Urinary bladder (tissue), 4 donors: Measurements from ENCODE around the gene PPP1CA. TPM values are rescaled to one million over a fixed set of nuclear protein-coding genes. Genes with fewer than 3 reads are reported as not detected.

Experiments
- DNase-seq: peaks from one replicate; pipeline ENCODE4 v3.0.0-alpha.2; 2015; ENCODE audit errors: extremely low spot score
- H3K27ac ChIP-seq: one replicate; pipeline ENCODE4 v1.5.1; 2013; ENCODE audit warnings: low read depth, mild to moderate bottlenecking, moderate library complexity
- H3K36me3 ChIP-seq: one replicate; pipeline ENCODE4 v1.6.1; 2013; ENCODE audit warnings: mild to moderate bottlenecking, moderate library complexity; ENCODE audit not compliant: insufficient read depth
- H3K4me1 ChIP-seq: one replicate; pipeline ENCODE4 v1.6.1; 2013; ENCODE audit warnings: mild to moderate bottlenecking, moderate library complexity; ENCODE audit not compliant: insufficient read depth
- H3K4me3 ChIP-seq: one replicate; pipeline ENCODE4 v1.5.1; 2013; ENCODE audit warnings: low read depth, low read length
- WGBS: extraction: QIAGEN DNeasy Blood & Tissue Kit; methylation state at CpG from one replicate; pipeline ENCODE4 v1.1.7; 2013; 5-methylcytosine and 5-hydroxymethylcytosine counted together
- polyA plus RNA-seq: library from polyadenylated mRNA; stranded (reverse); fragments of 200-250 nt; gene quantifications from one replicate; pipeline ENCODE4 v1.2.3, GENCODE V29; 2013
- total RNA-seq: library from RNA; depleted of rRNA; stranded (reverse); fragments of >200 nt; gene quantifications from one replicate; pipeline ENCODE4 v1.2.3, GENCODE V29; 2014
- donor health status: healthy with polysubstance abuse.
- donor health status: healthy.

The PPP1CA gene
- total and polyA plus RNA-seq, 2 donors: 70.6 to 85.9 TPM

DNA sequence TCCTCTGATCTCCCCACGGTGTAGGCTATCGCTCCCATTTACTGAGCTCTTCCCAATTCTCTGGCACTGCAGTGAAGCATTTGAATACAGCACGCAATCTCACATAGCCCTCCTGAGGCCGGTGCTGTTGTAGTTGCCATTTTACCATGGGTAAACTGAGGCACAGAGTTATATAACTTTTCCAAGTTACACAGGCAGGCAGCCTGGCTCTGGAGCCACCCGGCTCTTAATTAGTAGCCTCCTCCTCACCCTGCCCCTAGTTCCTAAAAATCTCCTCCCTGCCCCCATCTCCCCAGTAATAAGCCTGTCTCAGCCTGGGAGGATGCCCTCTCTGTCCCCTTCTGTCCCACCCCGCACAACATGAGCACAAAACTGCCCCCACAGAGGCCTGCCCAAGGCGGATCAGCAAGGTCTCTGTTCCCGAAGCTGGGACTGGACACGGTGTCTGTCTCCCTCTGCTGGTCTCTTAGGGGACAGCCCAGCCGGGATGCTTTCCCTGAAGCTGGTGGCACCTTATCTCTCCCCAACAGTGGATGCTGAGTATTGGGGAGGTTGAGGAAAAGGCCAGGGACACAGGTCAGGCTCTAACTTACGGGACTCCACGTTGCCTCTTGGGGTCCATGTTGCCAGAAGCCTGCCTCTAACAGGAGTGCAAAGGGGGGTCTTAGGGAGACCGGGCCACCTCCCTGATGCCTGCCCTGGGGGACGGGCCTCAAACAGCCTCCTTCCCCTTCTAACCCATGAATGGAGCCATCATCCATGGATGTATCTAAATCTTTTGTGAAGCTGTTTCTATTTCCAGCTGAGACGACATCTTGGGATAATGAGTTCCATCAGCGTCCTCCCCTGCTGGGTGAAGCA, 19.2 kb downstream of the PPP1CA start:
- no peaks in the 10 kb centered on the region for H3K36me3 ChIP-seq
- no peak overlapping the region for H3K4me3 ChIP-seq
- H3K27ac ChIP-seq: no peak overlapping the region
- no peak for DNase-seq
- 43% methylated on average over 16 of the region's 16 CpGs for WGBS
- no peaks in the 10 kb centered on the region for H3K4me1 ChIP-seq

GRCh38 chr11:67381244-67381972, 20.2 kb downstream of the PPP1CA start:
- no peak overlapping the region for H3K27ac ChIP-seq

DNA sequence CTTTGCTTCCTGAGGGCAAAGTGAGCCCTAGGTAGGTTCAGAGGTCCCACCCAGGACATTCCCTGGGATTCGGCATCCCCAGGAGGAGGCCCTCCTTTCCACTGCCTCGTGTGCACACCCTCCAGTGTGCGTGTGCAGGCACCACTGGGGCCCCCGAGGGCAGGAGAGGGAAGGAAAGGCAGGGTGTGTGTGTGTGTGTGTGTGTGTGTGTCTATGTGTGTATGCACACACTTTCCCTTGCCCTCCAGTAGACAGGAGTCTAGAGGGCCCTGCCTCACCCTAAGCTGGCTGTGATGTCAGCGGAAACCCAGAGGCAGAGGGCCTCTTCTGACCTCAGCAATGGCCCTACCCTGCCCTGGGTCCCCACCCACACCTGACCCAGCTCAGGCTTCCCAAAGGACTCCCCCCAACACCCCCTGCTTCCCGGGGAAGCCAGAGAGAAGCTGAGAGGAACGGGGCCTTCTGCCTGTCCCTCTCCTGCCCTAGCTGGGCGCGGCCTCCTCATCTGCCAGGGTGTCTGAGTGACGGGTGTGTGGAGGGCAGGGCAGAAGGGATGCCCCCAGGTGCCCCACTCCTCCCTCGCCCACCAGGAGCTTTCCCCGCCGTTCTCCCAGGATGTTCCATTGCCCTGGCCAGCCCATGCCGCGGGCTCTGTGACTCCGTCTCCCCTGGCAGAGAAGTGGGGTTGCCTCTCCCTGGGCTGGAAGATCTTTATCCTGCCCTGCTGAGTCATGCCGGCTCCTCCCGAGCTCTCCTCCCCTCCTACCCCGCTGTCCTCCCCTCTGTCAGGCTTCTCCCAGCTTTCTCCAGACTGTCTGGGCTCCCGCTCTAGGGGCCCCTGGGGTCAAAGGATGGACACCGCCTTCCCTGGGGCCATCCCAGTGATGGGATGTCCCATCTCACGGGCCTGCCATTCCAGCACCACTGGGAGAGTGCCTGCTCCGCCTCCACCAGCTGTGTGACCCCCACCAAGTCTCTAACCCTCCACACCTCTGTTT, 22.3 kb downstream of the PPP1CA start:
- Histone ChIP-seq H3K36me3 (no peaks in the 10 kb centered on the region), H3K4me3 (no peak overlapping the region), H3K4me1 (no peaks in the 10 kb centered on the region), H3K27ac (no peak overlapping the region)
- WGBS: 63% methylated on average over 23 of the region's 23 CpGs
- DNase-seq: no peak

More at GRCh38 chr11:67381244-67381972, 20.2 kb downstream of the PPP1CA start:
- WGBS: 79% methylated on average over 13 of the region's 13 CpGs
- Histone ChIP-seq H3K4me1 (no peaks in the 10 kb centered on the region), H3K4me3 (no peak overlapping the region), H3K36me3 (no peaks in the 10 kb centered on the region)
- DNase-seq: no peak

DNA sequence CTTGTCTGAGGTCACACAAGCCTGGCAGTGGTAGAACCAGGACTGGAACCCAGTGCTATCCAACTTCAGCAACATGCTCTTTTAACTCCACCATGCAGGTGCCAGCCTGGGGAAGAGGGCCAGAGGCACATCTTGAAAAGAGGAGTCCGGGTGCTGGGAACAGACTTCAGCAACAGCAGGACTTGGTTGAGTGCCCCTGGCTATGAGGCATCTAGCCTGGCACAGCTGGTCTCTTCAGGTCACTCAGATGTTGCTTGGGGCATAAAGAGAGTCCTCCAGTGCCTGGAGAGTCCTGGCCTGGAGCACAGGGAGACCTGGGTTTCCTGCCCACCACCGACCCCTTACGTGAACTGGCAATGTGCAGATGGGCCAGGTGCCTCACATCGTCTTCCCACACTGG, 23.1 kb downstream of the PPP1CA start:
- no peaks in the 10 kb centered on the region for H3K36me3 ChIP-seq
- H3K4me1 ChIP-seq: no peaks in the 10 kb centered on the region
- DNase-seq: no peak
- H3K27ac ChIP-seq: no peak overlapping the region
- H3K4me3 ChIP-seq: no peak overlapping the region
- 92% methylated on average over 4 of the region's 4 CpGs for WGBS

DNA sequence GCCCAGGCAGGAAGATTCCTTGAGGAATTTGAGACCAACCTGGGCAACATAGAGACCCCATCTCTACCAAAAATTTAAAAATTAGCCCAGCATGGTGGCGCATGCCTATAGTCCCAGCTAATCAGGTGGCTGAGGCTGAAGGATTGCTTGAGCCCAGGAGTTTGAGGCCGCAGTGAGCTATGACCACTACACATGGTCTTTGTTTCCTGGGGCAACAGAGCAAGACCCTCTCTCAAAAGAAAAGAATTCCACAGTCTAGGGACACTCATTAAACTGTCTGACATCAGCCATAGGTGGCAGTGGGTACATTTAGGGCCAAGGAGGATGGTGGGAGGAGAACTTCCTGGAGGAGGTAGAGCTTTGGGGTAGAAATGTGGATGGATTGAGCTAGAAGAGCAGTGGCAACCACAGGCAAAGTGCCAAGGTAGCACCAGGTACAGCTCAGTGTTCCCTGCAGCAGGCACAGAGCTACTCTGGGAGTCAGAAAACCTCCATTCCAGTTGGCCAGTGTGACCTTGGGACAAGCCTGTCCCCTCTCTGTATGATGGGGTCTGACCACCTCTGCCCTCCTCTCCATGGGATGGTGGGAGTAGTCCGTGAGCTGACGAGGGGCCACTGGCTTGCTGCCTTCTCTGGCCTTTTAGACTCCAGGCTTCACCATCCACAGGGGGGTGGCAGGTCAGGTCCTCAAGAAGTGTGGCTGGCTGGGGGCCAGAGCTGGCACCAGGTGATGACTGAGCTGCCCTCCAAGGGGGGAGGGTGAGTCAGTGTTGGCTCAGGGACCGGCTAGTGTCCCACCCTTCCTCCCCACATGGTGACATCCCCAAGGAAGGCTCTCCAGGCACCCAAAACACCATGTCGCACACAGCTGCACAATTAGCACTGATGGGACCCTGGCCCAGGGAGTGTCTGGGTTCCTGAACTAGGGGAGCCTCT, 24.5 kb downstream of the PPP1CA start:
- 88% methylated on average over 6 of the region's 6 CpGs for WGBS
- H3K4me1 ChIP-seq: no peaks in the 10 kb centered on the region
- H3K27ac ChIP-seq: no peak overlapping the region
- no peaks in the 10 kb centered on the region for H3K36me3 ChIP-seq
- no peak for DNase-seq
- no peak overlapping the region for H3K4me3 ChIP-seq

- no peaks in the 10 kb centered on the region for H3K4me1 ChIP-seq
- WGBS: 68% methylated on average over 7 of the region's 7 CpGs
- H3K36me3 ChIP-seq: no peaks in the 10 kb centered on the region
- H3K4me3 ChIP-seq: no peak overlapping the region
- H3K27ac ChIP-seq: no peak overlapping the region
- DNase-seq: no peak
These were observed 25.4 kb downstream of the PPP1CA start for GRCh38 chr11:67376063-67376820.

DNA sequence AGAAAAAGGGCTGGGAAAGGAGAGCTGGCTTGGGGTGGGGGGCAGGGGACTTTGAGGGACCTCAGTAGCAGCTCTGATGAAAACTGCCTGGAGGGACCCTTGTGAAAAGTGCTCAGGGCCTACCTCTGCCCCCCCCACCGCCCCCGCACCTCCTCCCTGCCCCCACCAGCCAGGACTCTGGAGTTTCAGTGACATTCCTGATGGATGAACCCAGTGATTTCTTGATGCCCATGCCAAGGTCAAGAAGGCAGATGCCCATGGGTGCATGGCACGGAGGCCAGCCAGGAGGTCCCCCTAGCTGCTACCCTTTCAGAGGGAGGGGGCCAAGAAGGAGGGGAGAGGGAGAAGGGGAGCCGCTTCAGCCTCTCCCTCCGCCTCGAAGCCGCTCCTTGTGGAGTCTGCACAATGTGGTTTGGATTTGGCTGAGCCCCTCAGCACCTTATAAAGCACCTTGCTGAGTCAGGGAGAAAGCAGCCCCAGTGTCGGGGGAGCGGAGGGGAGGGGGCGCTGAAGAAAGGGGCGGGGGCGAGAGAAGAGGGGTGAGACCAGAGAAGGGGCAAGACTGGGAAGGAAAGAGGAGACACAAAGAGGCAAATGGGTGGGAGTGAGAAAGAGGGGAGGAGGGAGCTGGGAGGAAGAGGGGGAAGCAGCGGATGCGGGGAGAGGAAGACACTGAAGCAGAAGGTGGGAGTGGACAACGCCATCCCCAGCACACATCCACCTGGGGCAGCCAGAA, 26.2 kb downstream of the PPP1CA start:
- no peaks in the 10 kb centered on the region for H3K4me1 ChIP-seq
- no peak for DNase-seq

GRCh38 chr11:67374571-67375281, 26.9 kb downstream of the PPP1CA start:
- Histone ChIP-seq H3K4me3 (no peak overlapping the region), H3K27ac (no peak overlapping the region), H3K4me1 (no peaks in the 10 kb centered on the region), H3K36me3 (no peaks in the 10 kb centered on the region)
- no peak for DNase-seq
- 44% methylated on average over 9 of the region's 9 CpGs for WGBS

More for the DNA sequence above, 26.2 kb downstream of the PPP1CA start:
- no peak overlapping the region for H3K4me3 ChIP-seq
- H3K36me3 ChIP-seq: no peaks in the 10 kb centered on the region
- no peak overlapping the region for H3K27ac ChIP-seq
- 46% methylated on average over 15 of the region's 15 CpGs for WGBS

DNA sequence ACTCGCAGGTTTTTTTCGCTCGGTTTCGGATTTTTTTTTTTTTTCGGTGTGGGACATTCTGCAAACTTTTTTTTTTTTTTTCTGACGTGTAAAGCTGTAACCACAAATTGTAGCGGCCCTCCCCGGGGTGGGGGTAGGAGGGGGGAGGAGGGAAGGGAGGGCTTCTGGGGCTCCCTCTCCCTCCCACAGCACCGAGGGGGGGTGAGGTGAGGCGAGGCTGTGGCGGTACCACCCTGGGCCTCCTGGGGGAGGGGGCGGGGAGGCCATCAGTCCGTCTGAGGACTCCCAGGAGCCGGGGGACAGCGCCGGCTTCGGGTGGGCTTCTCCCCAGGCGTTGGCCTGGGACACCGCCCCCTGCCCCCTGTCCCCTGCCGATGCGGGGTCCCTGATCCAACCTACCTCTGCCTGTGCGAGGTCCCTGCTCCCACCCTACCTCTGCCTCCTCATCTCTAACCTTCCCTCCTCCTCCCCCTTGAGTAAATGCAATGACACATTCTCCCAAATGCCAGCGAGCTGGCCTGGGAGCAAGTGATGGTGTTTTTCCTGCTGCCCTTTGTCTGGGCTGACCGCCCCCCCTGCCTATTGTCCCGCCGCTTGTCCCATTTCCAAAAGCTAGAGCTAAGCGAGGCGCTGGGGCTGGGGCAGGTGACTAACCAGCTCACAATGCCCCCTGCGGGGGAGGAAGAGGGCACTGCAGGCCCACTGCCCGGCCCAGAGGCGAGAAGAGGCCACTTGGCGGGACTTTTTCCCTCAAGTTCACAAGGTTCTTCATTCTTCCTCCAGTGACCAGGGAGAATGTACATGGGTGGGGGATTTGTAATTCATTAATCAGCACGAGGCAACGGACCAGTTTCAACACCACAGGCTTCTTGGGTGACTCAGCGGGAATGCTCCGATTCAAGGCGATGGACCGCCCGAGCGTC, 27.7 kb downstream of the PPP1CA start:
- Histone ChIP-seq H3K4me1 (no peaks in the 10 kb centered on the region), H3K4me3 (peak overlapping the region; percentile 77), H3K36me3 (no peaks in the 10 kb centered on the region), H3K27ac (peak overlapping the region; percentile 91)
- no peak for DNase-seq
- 10% methylated on average over 40 of the region's 40 CpGs for WGBS

DNA sequence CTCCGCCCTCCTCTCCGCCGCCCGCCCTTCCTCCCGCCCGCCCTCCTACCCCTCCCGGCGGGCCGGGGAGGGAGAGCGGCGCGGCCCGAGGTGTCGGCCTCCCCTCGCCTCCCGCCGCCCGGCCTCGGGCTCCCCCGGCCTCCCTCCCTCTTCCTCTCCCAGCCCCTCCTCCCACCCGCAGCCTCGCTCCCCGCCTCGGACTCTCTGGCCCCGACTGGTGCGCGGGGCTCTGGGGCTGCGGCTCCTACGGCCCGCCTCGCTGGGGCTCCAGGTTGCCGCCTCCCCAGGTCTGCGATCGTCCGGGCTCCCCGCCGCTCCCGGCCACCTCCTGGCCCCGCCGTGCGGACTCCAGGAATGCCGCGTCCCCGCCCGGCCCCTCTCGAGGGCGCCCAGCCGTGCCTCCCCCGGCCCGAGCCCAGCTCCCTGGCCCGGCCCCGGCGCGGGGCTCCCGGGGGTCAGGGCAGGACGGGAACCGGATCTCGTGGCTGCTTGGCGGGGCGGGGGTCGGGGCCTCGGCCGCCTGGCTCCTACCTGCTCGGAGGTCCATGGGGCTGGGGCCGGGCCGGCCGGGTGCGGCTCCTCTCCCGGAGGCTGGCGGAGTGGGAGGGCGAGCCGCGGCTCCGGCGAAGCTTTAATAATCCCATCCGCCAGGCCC, 28.5 kb downstream of the PPP1CA start, which contains the start of gene CLCF1:
Gene CLCF1 (minus strand): TSS at position 606 of the 655 bp plus-strand sequence. CDS start 59 bp downstream, at position 547.
- Histone ChIP-seq H3K27ac (peak within 1 kb of the TSS; percentile 91), H3K36me3 (no peaks in the 10 kb centered on the region), H3K4me3 (peak within 1 kb of the TSS; percentile 77), H3K4me1 (peaks cover 2% of the 10 kb centered on the region)
- no peak for DNase-seq
- WGBS: under 1% methylated on average over 76 of the region's 76 CpGs
